Measurements from ENCODE around the gene GHR.

GRCh38 chr5:42750507-42750906, 327.3 kb downstream of the GHR start:
- TF ChIP-seq CTCF (IDR thresholded peaks at IDR 0.05) (no peak), ZFX (IDR thresholded peaks at IDR 0.05; ENCODE audit: borderline replicate concordance) (no peak)
